H9 (cell line): ENCODE measurements around the gene CNTN2. TPM values are rescaled to one million over a fixed set of nuclear protein-coding genes. Genes with fewer than 3 reads are reported as not detected.

Source experiments
- DNase-seq: peaks from one replicate; pipeline ENCODE4 v3.0.0-alpha.2; 2017
- H2AFZ ChIP-seq: one replicate; pipeline ENCODE4 v1.6.1; 2013; ENCODE audit warnings: mild to moderate bottlenecking, low read length, control low read depth, moderate library complexity
- H2AK5ac ChIP-seq: 2 replicates; pipeline ENCODE4 v1.6.1; 2013; ENCODE audit warnings: low read length, control low read depth, mixed read lengths; ENCODE audit not compliant: insufficient read length
- H2BK120ac ChIP-seq: one replicate; pipeline ENCODE4 v1.6.1; 2013; ENCODE audit warnings: low read depth, mild to moderate bottlenecking, low read length, control low read depth, inconsistent platforms; ENCODE audit not compliant: poor library complexity, severe bottlenecking
- H2BK12ac ChIP-seq: 2 replicates; pipeline ENCODE4 v1.6.1; 2013; ENCODE audit warnings: low read length, control low read depth, mixed read lengths, low read depth; ENCODE audit not compliant: insufficient read length
- H2BK15ac ChIP-seq: 2 replicates; pipeline ENCODE4 v1.6.1; 2013; ENCODE audit warnings: low read depth, low read length, control low read depth
- H2BK20ac ChIP-seq: one replicate; pipeline ENCODE4 v1.6.1; 2013; ENCODE audit warnings: low read depth, mild to moderate bottlenecking, low read length, control low read depth, inconsistent platforms; ENCODE audit not compliant: poor library complexity, severe bottlenecking
- H2BK5ac ChIP-seq: 2 replicates; pipeline ENCODE4 v1.6.1; 2013; ENCODE audit warnings: low read length, control low read depth, mixed read lengths; ENCODE audit not compliant: insufficient read length
- H3K14ac ChIP-seq: 2 replicates; pipeline ENCODE4 v1.6.1; 2013; ENCODE audit warnings: low read length, control low read depth; ENCODE audit not compliant: insufficient read depth
- H3K18ac ChIP-seq: 2 replicates; pipeline ENCODE4 v1.6.1; 2013; ENCODE audit warnings: low read depth, mild to moderate bottlenecking, mixed read lengths, low read length, control low read depth; ENCODE audit not compliant: insufficient read length
- H3K23ac ChIP-seq: 2 replicates; pipeline ENCODE4 v1.6.1; 2013; ENCODE audit warnings: low read length, control low read depth, mixed read lengths, low read depth; ENCODE audit not compliant: insufficient read length
- H3K23me2 ChIP-seq: 2 replicates; pipeline ENCODE4 v1.6.1; 2013; ENCODE audit warnings: low read depth, mild to moderate bottlenecking, mixed read lengths, low read length, control low read depth; ENCODE audit not compliant: insufficient read length, poor library complexity, severe bottlenecking
- H3K27ac ChIP-seq: 2 replicates; pipeline ENCODE4 v1.5.1; 2013; ENCODE audit warnings: low read length, control low read depth, mixed read lengths, low read depth; ENCODE audit not compliant: insufficient read length
- H3K27me3 ChIP-seq: 2 replicates; pipeline ENCODE4 v1.6.1; 2013; ENCODE audit warnings: low read length, control low read depth, inconsistent platforms; ENCODE audit not compliant: insufficient read depth
- H3K4ac ChIP-seq: 2 replicates; pipeline ENCODE4 v1.6.1; 2013; ENCODE audit warnings: low read depth, mild to moderate bottlenecking, control low read depth, inconsistent platforms, low read length, moderate library complexity
- H3K4me1 ChIP-seq: 2 replicates; pipeline ENCODE4 v1.6.1; 2013; ENCODE audit warnings: low read length, control low read depth, inconsistent platforms; ENCODE audit not compliant: insufficient read depth
- H3K4me2 ChIP-seq: 2 replicates; pipeline ENCODE4 v1.6.1; 2013; ENCODE audit warnings: low read length, control low read depth, mixed read lengths; ENCODE audit not compliant: insufficient read length, insufficient read depth
- H3K56ac ChIP-seq: 2 replicates; pipeline ENCODE4 v1.6.1; 2013; ENCODE audit warnings: low read depth, mild to moderate bottlenecking, mixed read lengths, low read length, control low read depth; ENCODE audit not compliant: insufficient read length
- H3K79me1 ChIP-seq: 2 replicates; pipeline ENCODE4 v1.6.1; 2013; ENCODE audit warnings: low read depth, mild to moderate bottlenecking, moderate library complexity, low read length, control low read depth, inconsistent platforms; ENCODE audit not compliant: insufficient read depth, poor library complexity, severe bottlenecking
- H3K79me2 ChIP-seq: 2 replicates; pipeline ENCODE4 v1.6.1; 2013; ENCODE audit warnings: low read length, control low read depth, inconsistent platforms; ENCODE audit not compliant: insufficient read depth
- H3K9ac ChIP-seq: 2 replicates; pipeline ENCODE4 v1.6.1; 2013; ENCODE audit warnings: low read length, control low read depth, mixed read lengths; ENCODE audit not compliant: insufficient read length; ENCODE audit errors: extremely low read depth
- H3K9me3 ChIP-seq: one replicate; pipeline ENCODE4 v1.6.1; 2013; ENCODE audit warnings: low read depth, low read length, inconsistent platforms; ENCODE audit not compliant: control insufficient read depth
- H3T11ph ChIP-seq: one replicate; pipeline ENCODE4 v1.6.1; 2013; ENCODE audit warnings: mild to moderate bottlenecking, low read length, control low read depth, inconsistent platforms
- H4K20me1 ChIP-seq: one replicate; pipeline ENCODE4 v1.6.1; 2013; ENCODE audit not compliant: control insufficient read depth, insufficient read length, insufficient read depth
- H4K5ac ChIP-seq: 2 replicates; pipeline ENCODE4 v1.6.1; 2013; ENCODE audit warnings: low read depth, mild to moderate bottlenecking, mixed read lengths, low read length, control low read depth; ENCODE audit not compliant: insufficient read length
- H4K8ac ChIP-seq: replicated peaks from 2 replicates; pipeline ENCODE4 v1.6.1; 2013; ENCODE audit warnings: low read length, control low read depth, mixed read lengths, low read depth; ENCODE audit not compliant: insufficient read length
- H4K91ac ChIP-seq: 2 replicates; pipeline ENCODE4 v1.6.1; 2013; ENCODE audit warnings: low read depth, mild to moderate bottlenecking, moderate library complexity, mixed read lengths, low read length, control low read depth; ENCODE audit not compliant: insufficient read length
- H3K27ac Mint-ChIP-seq, 3 experiments: 2 replicates in 2 of 3; 3 replicates in 1 of 3; pipeline ENCODE4 v1.8.0; 2020 to 2021; ENCODE audit warnings: mixed read lengths in 3 of 3, mild to moderate bottlenecking in 1 of 3, moderate library complexity in 1 of 3
- H3K27me3 Mint-ChIP-seq: 2 replicates; pipeline ENCODE4 v1.8.0; 2021; ENCODE audit warnings: low read depth, mild to moderate bottlenecking, moderate library complexity, mixed read lengths
- H3K36me3 Mint-ChIP-seq, 3 experiments: 2 replicates in 2 of 3; 3 replicates in 1 of 3; pipeline ENCODE4 v1.8.0; 2020 to 2021; ENCODE audit warnings: low read depth in 3 of 3, mixed read lengths in 3 of 3; ENCODE audit not compliant: insufficient read depth in 1 of 3
- H3K4me1 Mint-ChIP-seq, 2 experiments: 2 replicates each; pipeline ENCODE4 v1.8.0; 2020; ENCODE audit warnings: mixed read lengths in 2 of 2
- H3K4me3 Mint-ChIP-seq, 2 experiments: 2 replicates in 1 of 2; 3 replicates in 1 of 2; pipeline ENCODE4 v1.8.0; 2020 to 2021; ENCODE audit warnings: mild to moderate bottlenecking in 2 of 2, mixed read lengths in 2 of 2, moderate library complexity in 1 of 2
- H3K9me3 Mint-ChIP-seq, 2 experiments: 2 replicates in 1 of 2; 3 replicates in 1 of 2; pipeline ENCODE4 v1.8.0; 2020; ENCODE audit warnings: mild to moderate bottlenecking in 2 of 2, mixed read lengths in 2 of 2, moderate library complexity in 1 of 2
- WGBS: extraction: QIAGEN DNeasy Blood & Tissue Kit; methylation state at CpG from one replicate; pipeline ENCODE4 v1.1.7; 2013; ENCODE audit warnings: missing lambda C conversion rate, low lambda C conversion rate, mixed read lengths; ENCODE audit not compliant: insufficient read length; ENCODE audit errors: extremely low coverage; 5-methylcytosine and 5-hydroxymethylcytosine counted together
- total RNA-seq: library from RNA; stranded (reverse); gene quantifications from 2 replicates; pipeline ENCODE4 v1.2.1, GENCODE V29; 2021
- TF ChIP-seq, protein P1 (sequence below): fragments of 200-600 bp; sonication (generic); conservative IDR thresholded peaks from 3 replicates; pipeline ENCODE4 v1.8.0; 2021; ENCODE audit warnings: antibody characterized with exemption, mild to moderate bottlenecking

Gene CNTN2
- total RNA-seq, 1 experiment from 2014 or later, result 0.42 TPM

- Histone ChIP-seq H3K79me2 (no peaks in the 10 kb centered on the region), H3K4me2 (no peak overlapping the region), H3K27me3 (no peaks in the 10 kb centered on the region), H3T11ph (no peak overlapping the region), H3K9me3 (no peaks in the 10 kb centered on the region), H4K8ac (no peak overlapping the region), H3K23me2 (no peaks in the 10 kb centered on the region), H2AFZ (no peak overlapping the region), H3K56ac (no peak overlapping the region), H3K9ac (no peak overlapping the region), H4K91ac (no peak overlapping the region), H2BK20ac (no peak overlapping the region), H2BK120ac (no peak overlapping the region), H2BK5ac (no peak overlapping the region), H3K23ac (no peak overlapping the region), H2BK15ac (no peak overlapping the region), H2AK5ac (no peak overlapping the region), H3K14ac (no peak overlapping the region), H4K5ac (no peak overlapping the region), H4K20me1 (no peaks in the 10 kb centered on the region), H3K4ac (no peak overlapping the region), H3K18ac (no peak overlapping the region), H2BK12ac (no peak overlapping the region), H3K79me1 (no peaks in the 10 kb centered on the region), H3K4me1 (no peaks in the 10 kb centered on the region; the same call in 1 of the 2 replicates), H3K27ac (no peak overlapping the region)
- TF ChIP-seq, protein P1, sequence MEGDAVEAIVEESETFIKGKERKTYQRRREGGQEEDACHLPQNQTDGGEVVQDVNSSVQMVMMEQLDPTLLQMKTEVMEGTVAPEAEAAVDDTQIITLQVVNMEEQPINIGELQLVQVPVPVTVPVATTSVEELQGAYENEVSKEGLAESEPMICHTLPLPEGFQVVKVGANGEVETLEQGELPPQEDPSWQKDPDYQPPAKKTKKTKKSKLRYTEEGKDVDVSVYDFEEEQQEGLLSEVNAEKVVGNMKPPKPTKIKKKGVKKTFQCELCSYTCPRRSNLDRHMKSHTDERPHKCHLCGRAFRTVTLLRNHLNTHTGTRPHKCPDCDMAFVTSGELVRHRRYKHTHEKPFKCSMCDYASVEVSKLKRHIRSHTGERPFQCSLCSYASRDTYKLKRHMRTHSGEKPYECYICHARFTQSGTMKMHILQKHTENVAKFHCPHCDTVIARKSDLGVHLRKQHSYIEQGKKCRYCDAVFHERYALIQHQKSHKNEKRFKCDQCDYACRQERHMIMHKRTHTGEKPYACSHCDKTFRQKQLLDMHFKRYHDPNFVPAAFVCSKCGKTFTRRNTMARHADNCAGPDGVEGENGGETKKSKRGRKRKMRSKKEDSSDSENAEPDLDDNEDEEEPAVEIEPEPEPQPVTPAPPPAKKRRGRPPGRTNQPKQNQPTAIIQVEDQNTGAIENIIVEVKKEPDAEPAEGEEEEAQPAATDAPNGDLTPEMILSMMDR, result no peak
- no peak overlapping the region; a peak in 1 of 5 replicates for H3K4me3 Mint-ChIP-seq
- peaks cover 16 to 50% of the 10 kb centered on the region in 2 experiments for H3K4me1 Mint-ChIP-seq
- H3K36me3 Mint-ChIP-seq, result no peaks in the 10 kb centered on the region
- DNase-seq, result no peak
- H3K27me3 Mint-ChIP-seq, result peaks cover 20% of the 10 kb centered on the region
- H3K9me3 Mint-ChIP-seq, result no peaks in the 10 kb centered on the region; a peak in 1 of 5 replicates
- no peak overlapping the region for H3K27ac Mint-ChIP-seq
- WGBS, result no CpG with 5 or more reads among the region's 11 CpGs
Measured at GRCh38 chr1:205030896-205031295, 12.1 kb upstream of the CNTN2 start.
